Neuronal stem cell (in vitro differentiated cells): ENCODE results near the gene ABLIM3.

Experiments
- DNase-seq: peaks from one replicate; pipeline ENCODE4 v3.0.0-alpha.2; 2013; ENCODE audit warnings: low spot score
- H2AFZ ChIP-seq: one replicate; pipeline ENCODE4 v1.6.1; 2013; ENCODE audit warnings: mild to moderate bottlenecking, low read length, inconsistent platforms
- H2AK5ac ChIP-seq: 2 replicates; pipeline ENCODE4 v1.6.1; 2013; ENCODE audit warnings: low read depth, mild to moderate bottlenecking, inconsistent platforms, low read length, moderate library complexity, mixed read lengths
- H2BK120ac ChIP-seq: 2 replicates; pipeline ENCODE4 v1.6.1; 2013; ENCODE audit warnings: low read depth, mild to moderate bottlenecking, inconsistent platforms, low read length, moderate library complexity, mixed read lengths
- H2BK12ac ChIP-seq: one replicate; pipeline ENCODE4 v1.6.1; 2013; ENCODE audit warnings: low read length, inconsistent platforms
- H2BK15ac ChIP-seq: 2 replicates; pipeline ENCODE4 v1.6.1; 2013; ENCODE audit warnings: mild to moderate bottlenecking, low read length, inconsistent platforms, mixed read lengths
- H2BK5ac ChIP-seq: one replicate; pipeline ENCODE4 v1.6.1; 2013; ENCODE audit warnings: inconsistent platforms, mild to moderate bottlenecking, low read length, moderate library complexity
- H3K14ac ChIP-seq: one replicate; pipeline ENCODE4 v1.6.1; 2013; ENCODE audit warnings: low read length, inconsistent platforms
- H3K18ac ChIP-seq: 2 replicates; pipeline ENCODE4 v1.6.1; 2013; ENCODE audit warnings: low read length, inconsistent platforms
- H3K23ac ChIP-seq: 2 replicates; pipeline ENCODE4 v1.6.1; 2013; ENCODE audit warnings: low read depth, mild to moderate bottlenecking, mixed read lengths, low read length, inconsistent platforms; ENCODE audit not compliant: poor library complexity
- H3K27ac ChIP-seq: replicated peaks from 3 replicates; pipeline ENCODE4 v1.5.1; 2013; ENCODE audit warnings: low read length, inconsistent platforms
- H3K27me3 ChIP-seq, 3 experiments: 2 replicates each; pipeline ENCODE4 v1.6.1; 2013; ENCODE audit warnings: low read length in 3 of 3, mild to moderate bottlenecking in 2 of 3, inconsistent platforms in 1 of 3, low read depth in 1 of 3, mixed read lengths in 1 of 3, moderate library complexity in 1 of 3; ENCODE audit not compliant: control insufficient read depth in 3 of 3, insufficient read depth in 3 of 3
- H3K36me3 ChIP-seq, 2 donors: replicated peaks in 1 of 2; 2 replicates each; pipeline ENCODE4 v1.6.1; 2013; ENCODE audit warnings: low read length in 2 of 2; ENCODE audit not compliant: control insufficient read depth in 2 of 2, insufficient read depth in 2 of 2
- H3K4ac ChIP-seq: 2 replicates; pipeline ENCODE4 v1.6.1; 2013; ENCODE audit warnings: inconsistent platforms, mild to moderate bottlenecking, low read length, moderate library complexity
- H3K4me1 ChIP-seq, 2 donors: 1 replicate in 1 of 2; 2 replicates in 1 of 2; pipeline ENCODE4 v1.6.1; 2013; ENCODE audit warnings: low read length in 2 of 2, low read depth in 1 of 2; ENCODE audit not compliant: control insufficient read depth in 2 of 2, insufficient read depth in 1 of 2
- H3K4me2 ChIP-seq: one replicate; pipeline ENCODE4 v1.6.1; 2013; ENCODE audit warnings: mild to moderate bottlenecking, low read length, inconsistent platforms; ENCODE audit not compliant: insufficient read depth, poor library complexity, severe bottlenecking
- H3K4me3 ChIP-seq, 2 donors: 2 replicates each; pipeline ENCODE4 v1.5.1; 2013; ENCODE audit warnings: low read length in 2 of 2, mild to moderate bottlenecking in 2 of 2, inconsistent platforms in 1 of 2, moderate library complexity in 1 of 2
- H3K79me1 ChIP-seq: one replicate; pipeline ENCODE4 v1.6.1; 2013; ENCODE audit warnings: low read depth, mild to moderate bottlenecking, inconsistent platforms, low read length, moderate library complexity
- H3K9ac ChIP-seq: one replicate; pipeline ENCODE4 v1.6.1; 2013; ENCODE audit warnings: mild to moderate bottlenecking, low read depth, low read length, inconsistent platforms; ENCODE audit not compliant: poor library complexity
- H3K9me3 ChIP-seq, 2 donors: replicated peaks in 1 of 2; 2 replicates each; pipeline versions ENCODE3 to v1.6.1; 2013; ENCODE audit warnings: low read length in 2 of 2, mild to moderate bottlenecking in 2 of 2, inconsistent platforms in 1 of 2, low read depth in 1 of 2, mixed read lengths in 1 of 2, moderate library complexity in 1 of 2; ENCODE audit not compliant: control insufficient read depth in 2 of 2, insufficient read depth in 1 of 2
- H4K8ac ChIP-seq: one replicate; pipeline ENCODE4 v1.6.1; 2013; ENCODE audit warnings: low read depth, mild to moderate bottlenecking, inconsistent platforms, low read length, moderate library complexity
- H4K91ac ChIP-seq: one replicate; pipeline ENCODE4 v1.6.1; 2013; ENCODE audit warnings: low read length, low read depth, mild to moderate bottlenecking, inconsistent platforms; ENCODE audit not compliant: poor library complexity
- WGBS, 2 donors: extraction: QIAGEN DNeasy Blood & Tissue Kit; methylation state at CpG; one replicate each; pipeline ENCODE4 v1.1.7; 2013; ENCODE audit warnings: missing lambda C conversion rate in 2 of 2, mixed read lengths in 1 of 2; ENCODE audit not compliant: insufficient read length in 2 of 2, insufficient replicate concordance in 1 of 2; ENCODE audit errors: extremely low coverage in 2 of 2; 5-methylcytosine and 5-hydroxymethylcytosine counted together

ABLIM3 gene

GRCh38 chr5:149221731-149222342 is 80.5 kb downstream of the ABLIM3 start:
- H2BK120ac ChIP-seq = no peak overlapping the region
- no peak overlapping the region for H2AFZ ChIP-seq
- WGBS, 2 donors = no CpG with 5 or more reads among the region's 4 CpGs
- no peak overlapping the region for H3K18ac ChIP-seq
- no peak overlapping the region for H2AK5ac ChIP-seq
- no peak overlapping the region for H3K4me3 ChIP-seq
- DNase-seq = no peak
- H3K14ac ChIP-seq = no peak overlapping the region
- H3K4me2 ChIP-seq = no peak overlapping the region
- no peak overlapping the region for H3K27ac ChIP-seq
- no peaks in the 10 kb centered on the region for H3K9me3 ChIP-seq
- no peak overlapping the region for H2BK15ac ChIP-seq
- H3K79me1 ChIP-seq = no peaks in the 10 kb centered on the region
- H3K23ac ChIP-seq = no peak overlapping the region
- H2BK12ac ChIP-seq = no peak overlapping the region
- no peak overlapping the region for H2BK5ac ChIP-seq
- no peaks in the 10 kb centered on the region for H3K36me3 ChIP-seq
- no peak overlapping the region for H3K9ac ChIP-seq
- H3K4ac ChIP-seq = no peak overlapping the region
- no peak overlapping the region for H4K8ac ChIP-seq
- peaks cover 0 to 9% (median 0%) of the 10 kb centered on the region in 3 experiments for H3K27me3 ChIP-seq
- H4K91ac ChIP-seq = no peak overlapping the region
- no peaks in the 10 kb centered on the region for H3K4me1 ChIP-seq

GRCh38 chr5:149223081-149223848 is 82.0 kb downstream of the ABLIM3 start:
- H3K36me3 ChIP-seq = no peaks in the 10 kb centered on the region

GRCh38 chr5:149224282-149224681 is 83.0 kb downstream of the ABLIM3 start:
- Histone ChIP-seq H3K36me3 (no peaks in the 10 kb centered on the region), H3K23ac (no peak overlapping the region), H3K14ac (no peak overlapping the region), H2AFZ (no peak overlapping the region), H3K9ac (no peak overlapping the region), H3K4ac (no peak overlapping the region), H2BK5ac (no peak overlapping the region), H4K91ac (no peak overlapping the region), H3K4me2 (no peak overlapping the region), H3K79me1 (no peaks in the 10 kb centered on the region), H3K9me3 (no peaks in the 10 kb centered on the region), H2BK120ac (no peak overlapping the region), H3K4me1 (no peaks in the 10 kb centered on the region), H4K8ac (no peak overlapping the region), H2AK5ac (no peak overlapping the region), H3K18ac (no peak overlapping the region), H3K27ac (no peak overlapping the region), H3K4me3 (no peak overlapping the region), H2BK15ac (no peak overlapping the region), H2BK12ac (no peak overlapping the region), H3K27me3 (peaks cover 0 to 6% (median 0%) of the 10 kb centered on the region in 3 experiments)
- DNase-seq = no peak
- no CpG with 5 or more reads among the region's 5 CpGs for WGBS, 2 donors

More at GRCh38 chr5:149223081-149223848, 82.0 kb downstream of the ABLIM3 start:
- no peak overlapping the region for H3K9ac ChIP-seq
- no peak overlapping the region for H2BK120ac ChIP-seq
- WGBS, 2 donors = no CpG with 5 or more reads among the region's 11 CpGs
- no peak overlapping the region for H3K4me2 ChIP-seq
- H3K79me1 ChIP-seq = no peaks in the 10 kb centered on the region
- no peaks in the 10 kb centered on the region for H3K4me1 ChIP-seq
- no peak overlapping the region for H3K4me3 ChIP-seq
- no peak overlapping the region for H3K23ac ChIP-seq
- H3K4ac ChIP-seq = no peak overlapping the region
- no peak overlapping the region for H2AFZ ChIP-seq
- H3K18ac ChIP-seq = no peak overlapping the region
- no peak overlapping the region for H3K14ac ChIP-seq
- no peaks in the 10 kb centered on the region for H3K9me3 ChIP-seq
- DNase-seq = no peak
- no peak overlapping the region for H2BK15ac ChIP-seq
- no peak overlapping the region for H4K8ac ChIP-seq
- H3K27me3 ChIP-seq = peaks cover 0 to 6% (median 0%) of the 10 kb centered on the region in 3 experiments
- H2AK5ac ChIP-seq = no peak overlapping the region
- H3K27ac ChIP-seq = no peak overlapping the region
- H2BK5ac ChIP-seq = no peak overlapping the region
- no peak overlapping the region for H4K91ac ChIP-seq
- no peak overlapping the region for H2BK12ac ChIP-seq

GRCh38 chr5:149227168-149227826 is 86.0 kb downstream of the ABLIM3 start:
- H3K9me3 ChIP-seq = no peaks in the 10 kb centered on the region
- no peak overlapping the region for H3K18ac ChIP-seq
- no peak overlapping the region for H3K14ac ChIP-seq
- H2AFZ ChIP-seq = no peak overlapping the region
- no peak overlapping the region for H3K9ac ChIP-seq
- no peak overlapping the region for H3K27ac ChIP-seq
- no peak overlapping the region for H3K4ac ChIP-seq
- no CpG with 5 or more reads among the region's 2 CpGs for WGBS, 2 donors
- DNase-seq = no peak
- no peaks in the 10 kb centered on the region for H3K79me1 ChIP-seq
- no peak overlapping the region for H2BK5ac ChIP-seq
- H4K8ac ChIP-seq = no peak overlapping the region
- peaks cover 0 to 9% (median 0%) of the 10 kb centered on the region in 3 experiments for H3K27me3 ChIP-seq
- H2AK5ac ChIP-seq = no peak overlapping the region
- H3K4me3 ChIP-seq = no peak overlapping the region
- no peak overlapping the region for H3K23ac ChIP-seq
- H3K4me1 ChIP-seq = no peaks in the 10 kb centered on the region
- no peak overlapping the region for H2BK15ac ChIP-seq
- no peak overlapping the region for H2BK12ac ChIP-seq
- H3K4me2 ChIP-seq = no peak overlapping the region
- H4K91ac ChIP-seq = no peak overlapping the region
- no peak overlapping the region for H2BK120ac ChIP-seq
- no peaks in the 10 kb centered on the region for H3K36me3 ChIP-seq
